ENCODE measurements around the gene CLPTM1.
"Not testable (repeated sequence)": the region's sequence is repeated elsewhere in the genome, so short reads cannot be mapped to it uniquely, and the experiment has no call there.

CLPTM1 gene

DNA sequence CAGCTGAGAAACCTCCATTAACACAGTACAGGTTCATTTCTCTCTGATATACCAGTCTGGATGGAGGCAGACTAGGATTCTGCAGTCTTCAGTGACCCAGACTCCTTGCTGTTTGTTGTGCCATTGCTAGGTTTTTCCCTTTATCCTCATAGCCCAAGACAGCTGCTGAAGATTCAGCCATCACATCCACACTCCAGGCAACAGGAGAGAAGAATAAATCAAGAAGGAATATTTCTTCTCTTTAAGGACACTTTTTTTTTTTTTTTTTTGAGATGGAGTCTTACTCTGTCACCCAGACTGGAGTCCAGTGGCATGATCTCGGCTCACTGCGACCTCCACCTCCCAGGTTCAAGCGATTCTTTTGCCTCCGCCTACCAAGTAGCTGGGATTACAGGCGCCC lies 14.3 kb downstream of the CLPTM1 start:
- TF ChIP-seq, protein P1, sequence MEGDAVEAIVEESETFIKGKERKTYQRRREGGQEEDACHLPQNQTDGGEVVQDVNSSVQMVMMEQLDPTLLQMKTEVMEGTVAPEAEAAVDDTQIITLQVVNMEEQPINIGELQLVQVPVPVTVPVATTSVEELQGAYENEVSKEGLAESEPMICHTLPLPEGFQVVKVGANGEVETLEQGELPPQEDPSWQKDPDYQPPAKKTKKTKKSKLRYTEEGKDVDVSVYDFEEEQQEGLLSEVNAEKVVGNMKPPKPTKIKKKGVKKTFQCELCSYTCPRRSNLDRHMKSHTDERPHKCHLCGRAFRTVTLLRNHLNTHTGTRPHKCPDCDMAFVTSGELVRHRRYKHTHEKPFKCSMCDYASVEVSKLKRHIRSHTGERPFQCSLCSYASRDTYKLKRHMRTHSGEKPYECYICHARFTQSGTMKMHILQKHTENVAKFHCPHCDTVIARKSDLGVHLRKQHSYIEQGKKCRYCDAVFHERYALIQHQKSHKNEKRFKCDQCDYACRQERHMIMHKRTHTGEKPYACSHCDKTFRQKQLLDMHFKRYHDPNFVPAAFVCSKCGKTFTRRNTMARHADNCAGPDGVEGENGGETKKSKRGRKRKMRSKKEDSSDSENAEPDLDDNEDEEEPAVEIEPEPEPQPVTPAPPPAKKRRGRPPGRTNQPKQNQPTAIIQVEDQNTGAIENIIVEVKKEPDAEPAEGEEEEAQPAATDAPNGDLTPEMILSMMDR (IDR thresholded peaks at IDR 0.05; ENCODE audit: low read depth, low read length, missing control alignments): no peak

GRCh38 chr19:44971451-44971850 lies 16.3 kb downstream of the CLPTM1 start:
- not testable (repeated sequence) for H3K4me3 ChIP-seq (ENCODE audit: low read depth, low read length); DNase-seq (ENCODE audit: low read depth)

More for the DNA sequence above, 14.3 kb downstream of the CLPTM1 start:
- no peak overlapping the region for H3K4me3 ChIP-seq (ENCODE audit: low read depth, low read length)
- DNase-seq (ENCODE audit: low read depth): no peak

- TF ChIP-seq, protein P1 (IDR thresholded peaks at IDR 0.05; ENCODE audit: low read depth, low read length, missing control alignments): no peak
- H3K4me3 ChIP-seq (ENCODE audit: low read depth, low read length): no peak overlapping the region
- DNase-seq (ENCODE audit: low read depth): no peak
Observed at GRCh38 chr19:44972802-44973201, 17.6 kb downstream of the CLPTM1 start.

DNA sequence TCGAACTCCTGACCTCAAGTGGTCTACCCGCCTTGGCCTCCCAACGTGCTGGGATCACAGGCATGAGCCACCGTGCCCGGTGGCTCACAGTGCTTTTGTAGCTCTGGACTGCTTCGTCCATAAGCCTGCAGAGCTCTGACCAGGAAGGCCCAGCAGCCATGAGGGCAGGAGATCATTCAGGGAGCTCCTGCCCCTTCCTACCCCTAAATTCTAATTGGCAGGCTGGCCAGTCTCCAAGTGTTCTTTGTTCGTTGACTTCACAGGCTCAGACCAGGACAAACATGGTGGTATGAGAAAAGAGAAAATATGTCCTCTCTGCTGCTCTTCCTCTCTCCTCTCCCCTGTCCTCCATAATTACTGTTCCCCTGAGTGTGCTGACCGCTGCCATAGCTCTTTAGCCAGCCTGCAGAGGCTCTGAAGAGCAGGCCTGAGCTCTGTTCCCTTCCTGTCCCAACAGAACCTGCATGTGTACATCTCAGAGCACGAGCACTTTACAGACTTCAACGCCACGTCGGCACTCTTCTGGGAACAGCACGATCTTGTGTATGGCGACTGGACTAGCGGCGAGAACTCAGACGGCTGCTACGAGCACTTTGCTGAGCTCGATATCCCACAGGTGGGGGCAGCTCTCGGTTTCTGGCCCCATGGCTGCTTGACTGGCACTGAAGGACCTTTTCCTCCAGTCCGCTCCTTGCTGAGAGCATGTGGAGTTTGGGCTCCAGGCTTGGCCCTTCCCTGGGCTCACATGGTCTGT lies 19.0 kb downstream of the CLPTM1 start:
- TF ChIP-seq, protein P1 (IDR thresholded peaks at IDR 0.05; ENCODE audit: low read depth, low read length, missing control alignments): no peak

GRCh38 chr19:44974857-44975256 lies 19.7 kb downstream of the CLPTM1 start:
- no peak overlapping the region for H3K4me3 ChIP-seq (ENCODE audit: low read depth, low read length)
- TF ChIP-seq, protein P1 (IDR thresholded peaks at IDR 0.05; ENCODE audit: low read depth, low read length, missing control alignments): no peak
- DNase-seq (ENCODE audit: low read depth): no peak

More for the DNA sequence above, 19.0 kb downstream of the CLPTM1 start:
- H3K4me3 ChIP-seq (ENCODE audit: low read depth, low read length): no peak overlapping the region
- no peak for DNase-seq (ENCODE audit: low read depth)

DNA sequence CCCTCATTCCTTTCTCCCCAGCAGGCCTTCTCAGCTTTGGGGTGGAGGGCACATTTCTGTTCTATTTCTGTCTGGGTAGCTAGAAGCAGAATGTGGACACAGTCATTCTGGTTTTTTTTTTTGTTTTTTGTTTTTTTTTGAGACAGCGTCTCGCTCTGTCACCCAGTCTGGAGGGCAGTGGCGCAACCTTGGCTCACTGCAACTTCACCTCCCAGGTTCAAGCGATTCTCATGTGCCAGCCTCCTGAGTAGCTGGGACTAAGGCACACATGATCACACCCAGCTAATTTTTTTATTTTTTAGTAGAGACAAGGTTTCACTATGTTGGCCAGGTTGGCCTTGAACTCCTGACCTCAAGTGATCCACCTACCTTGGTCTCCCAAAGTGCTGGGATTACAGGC lies 20.3 kb downstream of the CLPTM1 start:
- DNase-seq (ENCODE audit: low read depth): no peak
- H3K4me3 ChIP-seq (ENCODE audit: low read depth, low read length): no peak overlapping the region
- TF ChIP-seq, protein P1 (IDR thresholded peaks at IDR 0.05; ENCODE audit: low read depth, low read length, missing control alignments): no peak

DNA sequence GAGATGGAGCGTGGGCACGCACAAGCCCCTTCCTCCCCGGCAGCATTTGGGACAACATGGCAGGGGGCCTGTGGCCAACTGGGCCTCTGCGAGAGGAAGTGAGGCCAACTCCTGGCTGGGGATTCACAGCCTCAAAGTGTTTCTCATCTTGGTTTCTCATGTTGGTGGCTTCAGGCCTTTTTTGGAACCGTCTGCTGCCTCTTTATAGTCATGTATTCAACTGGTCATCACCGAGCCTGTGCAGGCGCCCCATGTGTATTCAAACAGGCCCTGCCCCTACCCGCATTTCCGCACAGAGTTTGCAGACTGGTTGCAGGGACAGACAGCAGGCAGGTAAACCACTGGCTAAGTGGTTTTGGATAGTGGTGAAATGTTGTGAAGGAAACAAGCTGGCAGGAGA lies 28.8 kb downstream of the CLPTM1 start:
- H3K4me3 ChIP-seq (ENCODE audit: low read depth, low read length): no peak overlapping the region
- no peak for DNase-seq (ENCODE audit: low read depth)
- TF ChIP-seq, protein P1 (IDR thresholded peaks at IDR 0.05; ENCODE audit: low read depth, low read length, missing control alignments): no peak
